HCEC 1CT (cell line): ENCODE results near the gene DBNDD1.

Experiments used
- DNase-seq: peaks from one replicate; pipeline ENCODE4 v3.0.0-alpha.2; 2017

DBNDD1 gene

GRCh38 chr16:89958068-89958467, 61.2 kb downstream of the DBNDD1 start:
- no peak for DNase-seq

- DNase-seq = no peak
Measured at GRCh38 chr16:89957216-89957785, 62.0 kb downstream of the DBNDD1 start.

DNA sequence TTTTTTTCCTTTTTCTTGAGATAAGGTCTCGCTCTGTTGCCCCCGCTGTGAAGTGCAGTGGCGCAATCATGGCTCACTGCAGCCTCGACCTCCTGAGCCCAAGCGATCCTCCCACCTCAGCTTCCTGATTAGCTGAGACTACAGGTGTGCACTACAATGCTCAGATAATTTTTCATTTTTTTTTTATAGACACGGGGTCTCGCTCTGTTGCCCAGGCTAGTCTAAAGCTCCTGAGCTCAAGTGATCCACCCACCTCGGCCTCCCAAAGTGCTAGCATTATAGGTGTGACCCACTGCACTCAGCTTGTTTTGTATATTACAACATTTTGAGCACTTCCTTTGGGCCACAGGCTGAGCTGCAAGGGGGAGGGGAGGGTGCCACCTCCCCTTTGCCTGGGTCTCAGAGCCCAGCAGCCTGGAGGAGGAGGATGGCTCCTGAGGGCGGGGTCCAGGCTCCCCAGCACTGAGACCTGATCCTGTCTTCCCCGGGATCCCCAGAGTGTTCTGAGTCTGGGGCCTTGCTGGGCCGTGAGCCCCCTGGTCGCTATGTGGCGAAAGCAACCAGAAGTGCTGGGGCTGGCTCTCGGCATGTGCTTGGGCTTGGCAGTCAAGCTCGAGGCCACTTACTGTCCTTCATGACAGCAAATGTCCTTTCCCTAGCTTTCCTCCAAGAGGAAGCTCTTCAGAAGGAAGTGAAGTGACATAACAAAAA, 62.6 kb downstream of the DBNDD1 start:
- no peak for DNase-seq

DNA sequence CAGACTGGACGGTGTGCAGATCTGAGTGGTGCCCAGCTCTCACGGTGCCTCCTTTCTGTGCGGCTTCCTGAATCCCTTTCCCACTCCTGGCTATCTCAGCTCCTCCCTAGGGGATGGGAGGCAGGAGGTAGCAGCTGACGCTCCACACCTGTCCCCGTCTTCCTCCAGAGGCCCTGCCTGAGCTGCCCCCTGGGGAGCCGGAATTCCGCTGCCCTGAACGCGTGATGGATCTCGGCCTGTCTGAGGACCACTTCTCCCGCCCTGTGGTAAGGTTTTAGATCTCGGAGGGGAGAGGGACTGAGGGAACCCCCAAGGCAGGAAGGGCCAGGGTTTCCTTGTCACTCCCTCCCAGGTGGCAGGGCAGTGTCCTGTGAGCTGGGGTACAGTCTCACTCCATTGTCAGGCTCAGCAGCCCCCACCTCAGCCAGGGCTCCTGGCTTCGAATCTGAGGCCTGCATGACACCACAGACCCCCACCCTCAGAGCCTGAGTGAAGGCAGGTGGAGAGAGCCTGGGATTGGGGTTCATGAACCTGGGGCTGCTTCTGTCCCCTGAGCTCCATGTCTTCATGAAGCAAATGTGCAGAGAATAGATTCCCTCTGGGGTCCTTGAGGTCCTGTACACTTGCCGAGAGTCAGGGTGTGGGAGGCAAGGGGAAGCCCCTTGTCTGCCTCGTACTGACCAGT, 64.1 kb downstream of the DBNDD1 start:
- DNase-seq = no peak
